H1 (cell line): ENCODE measurements around the gene RFPL2. TPM values are rescaled to one million over a fixed set of nuclear protein-coding genes. Genes with fewer than 3 reads are reported as not detected.

ENCODE experiments used
- CTCF ChIA-PET: fragments of 300-600 bp; sonication (Branson Sonifier 250); formaldehyde crosslinking; loops from one replicate; lab custom pipeline; 2021; ENCODE audit not compliant: partially characterized antibody; lab: Charles Lee
- POLR2A ChIA-PET: fragments of 300-600 bp; sonication (Branson Sonifier 250); formaldehyde crosslinking; loops from one replicate; lab custom pipeline; 2021; ENCODE audit warnings: inconsistent platforms; ENCODE audit not compliant: partially characterized antibody; lab: Charles Lee
- DNase-seq, 2 experiments: peaks; one replicate each; pipeline versions ENCODE4 v3.0.0 to v3.0.0-alpha.2; 2010 to 2022; ENCODE audit warnings: low spot score in 2 of 2, low read depth in 1 of 2, mixed read lengths in 1 of 2
- FAIRE-seq: peaks from 2 replicates; lab custom pipeline; 2011; peaks lifted over from hg19 to GRCh38; lab: Jason Lieb, UNC
- H2AFZ ChIP-seq: 2 replicates; pipeline ENCODE4 v1.8.1; 2012; ENCODE audit warnings: low read length, inconsistent platforms
- H2AK5ac ChIP-seq: 2 replicates; pipeline ENCODE4 v1.6.1; 2013; ENCODE audit warnings: low read depth, low read length
- H2BK120ac ChIP-seq: replicated peaks from 2 replicates; pipeline ENCODE3; 2013; ENCODE audit warnings: low read depth, low read length, inconsistent platforms
- H2BK12ac ChIP-seq: 2 replicates; pipeline ENCODE4 v1.6.1; 2013; ENCODE audit warnings: low read depth, low read length
- H2BK15ac ChIP-seq: 2 replicates; pipeline ENCODE4 v1.6.1; 2013; ENCODE audit warnings: low read length
- H2BK20ac ChIP-seq: 2 replicates; pipeline ENCODE4 v1.6.1; 2013; ENCODE audit warnings: low read length
- H2BK5ac ChIP-seq: 2 replicates; pipeline ENCODE4 v1.6.1; 2013; ENCODE audit warnings: low read depth, low read length
- H3K14ac ChIP-seq: 2 replicates; pipeline ENCODE4 v1.6.1; 2013; ENCODE audit warnings: inconsistent platforms; ENCODE audit not compliant: insufficient read length
- H3K18ac ChIP-seq: 2 replicates; pipeline ENCODE4 v1.6.1; 2013; ENCODE audit warnings: low read length; ENCODE audit errors: extremely low read depth
- H3K23ac ChIP-seq: 2 replicates; pipeline ENCODE4 v1.6.1; 2013; ENCODE audit warnings: inconsistent platforms; ENCODE audit not compliant: insufficient read length
- H3K23me2 ChIP-seq: 2 replicates; pipeline ENCODE4 v1.6.1; 2013; ENCODE audit warnings: low read depth, low read length
- H3K27ac ChIP-seq: 2 replicates; pipeline ENCODE4 v1.6.1; 2011; ENCODE audit warnings: low read depth, low read length, inconsistent platforms
- H3K27me3 ChIP-seq, 4 experiments: replicated peaks in 1 of 4; 1 replicate in 1 of 4; 2 replicates in 3 of 4; pipeline versions ENCODE4 v1.6.1 to v1.8.1; 2011 to 2013; ENCODE audit warnings: low read length in 3 of 4, mild to moderate bottlenecking in 3 of 4, inconsistent platforms in 2 of 4, mixed read lengths in 2 of 4, moderate library complexity in 1 of 4; ENCODE audit not compliant: control insufficient read depth in 3 of 4, insufficient read depth in 3 of 4; ENCODE audit errors: extremely low read depth in 1 of 4
- H3K36me3 ChIP-seq, 4 experiments: 2 replicates each; pipeline versions ENCODE4 v1.6.1 to v1.8.1; 2011 to 2013; ENCODE audit warnings: mild to moderate bottlenecking in 4 of 4, low read length in 3 of 4, moderate library complexity in 2 of 4, control low read depth in 1 of 4, inconsistent platforms in 1 of 4; ENCODE audit not compliant: insufficient read depth in 4 of 4, control insufficient read depth in 2 of 4
- H3K4ac ChIP-seq: replicated peaks from 2 replicates; pipeline ENCODE3; 2013; ENCODE audit warnings: low read length, low read depth, mixed read lengths, inconsistent platforms; ENCODE audit not compliant: insufficient read length
- H3K4me1 ChIP-seq, 4 experiments: replicated peaks in 1 of 4; 1 replicate in 1 of 4; 2 replicates in 3 of 4; pipeline versions ENCODE4 v1.6.1 to v1.8.1; 2011 to 2013; ENCODE audit warnings: low read length in 3 of 4, inconsistent platforms in 2 of 4, mixed read lengths in 1 of 4; ENCODE audit not compliant: insufficient read depth in 4 of 4, control insufficient read depth in 3 of 4
- H3K4me2 ChIP-seq, 2 experiments: 2 replicates each; pipeline versions ENCODE4 v1.6.1 to v1.8.1; 2011 to 2013; ENCODE audit warnings: low read depth in 2 of 2, low read length in 2 of 2, control low read depth in 1 of 2, inconsistent platforms in 1 of 2, mild to moderate bottlenecking in 1 of 2; ENCODE audit not compliant: insufficient read depth in 1 of 2
- H3K4me3 ChIP-seq, 4 experiments: fragments of 200-600, 300-600 bp in 1 of 4; sonication (generic), shearing (Covaris generic), sonication (Bioruptor Twin) in 1 of 4; 2 replicates each; pipeline versions ENCODE4 v1.5.1 to v1.8.1; 2011 to 2016; ENCODE audit warnings: low read length in 4 of 4, low read depth in 3 of 4, control low read depth in 2 of 4, inconsistent platforms in 2 of 4, mild to moderate bottlenecking in 2 of 4, mixed read lengths in 1 of 4, moderate library complexity in 1 of 4; ENCODE audit not compliant: insufficient read depth in 2 of 4; ENCODE audit errors: extremely low read depth in 1 of 4
- H3K56ac ChIP-seq: replicated peaks from 2 replicates; pipeline ENCODE3; 2013; ENCODE audit warnings: low read depth, mild to moderate bottlenecking, mixed read lengths, low read length, inconsistent platforms; ENCODE audit not compliant: insufficient read length
- H3K79me1 ChIP-seq: 2 replicates; pipeline ENCODE4 v1.6.1; 2013; ENCODE audit warnings: low read depth, low read length, control low read depth
- H3K79me2 ChIP-seq, 2 experiments: 2 replicates each; pipeline versions ENCODE4 v1.6.1 to v1.8.1; 2012 to 2013; ENCODE audit warnings: low read length in 2 of 2, mild to moderate bottlenecking in 2 of 2, inconsistent platforms in 1 of 2; ENCODE audit not compliant: insufficient read depth in 2 of 2, control insufficient read depth in 1 of 2
- H3K9ac ChIP-seq, 4 experiments: replicated peaks in 1 of 4; 1 replicate in 1 of 4; 2 replicates in 3 of 4; pipeline versions ENCODE4 v1.6.1 to v1.8.1; 2011 to 2013; ENCODE audit warnings: low read depth in 3 of 4, low read length in 3 of 4, control low read depth in 2 of 4, mild to moderate bottlenecking in 2 of 4, moderate library complexity in 2 of 4, inconsistent platforms in 1 of 4; ENCODE audit errors: extremely low read depth in 1 of 4
- H3K9me3 ChIP-seq, 2 experiments: 2 replicates each; pipeline versions ENCODE4 v1.6.1 to v1.8.1; 2012 to 2013; ENCODE audit warnings: mild to moderate bottlenecking in 2 of 2, moderate library complexity in 2 of 2, control low read depth in 1 of 2, inconsistent platforms in 1 of 2, low read depth in 1 of 2, low read length in 1 of 2, mixed read lengths in 1 of 2; ENCODE audit not compliant: insufficient read depth in 2 of 2
- H4K20me1 ChIP-seq, 2 experiments: replicated peaks in 1 of 2; 2 replicates each; pipeline versions ENCODE3 to v1.8.1; 2011 to 2013; ENCODE audit warnings: inconsistent platforms in 2 of 2, low read length in 2 of 2, mild to moderate bottlenecking in 1 of 2; ENCODE audit not compliant: insufficient read depth in 2 of 2, control insufficient read depth in 1 of 2
- H4K5ac ChIP-seq: 2 replicates; pipeline ENCODE4 v1.6.1; 2013; ENCODE audit warnings: low read length, low read depth, mixed read lengths, inconsistent platforms; ENCODE audit not compliant: insufficient read length
- H4K8ac ChIP-seq: 2 replicates; pipeline ENCODE4 v1.8.0; 2013; ENCODE audit warnings: mild to moderate bottlenecking, moderate library complexity, low read length, inconsistent platforms; ENCODE audit not compliant: insufficient read depth; ENCODE audit errors: extremely low read depth
- H4K91ac ChIP-seq: replicated peaks from 2 replicates; pipeline ENCODE3; 2013; ENCODE audit warnings: low read length, mixed read lengths, inconsistent platforms; ENCODE audit not compliant: insufficient read length
- CEBPB ChIP-seq: IDR thresholded peaks from 2 replicates; pipeline ENCODE4 v1.6.1; 2012; ENCODE audit warnings: low read depth, low read length
- CREB1 ChIP-seq: IDR thresholded peaks from 2 replicates; pipeline ENCODE4 v1.6.1; 2012; ENCODE audit warnings: inconsistent platforms
- KDM5A ChIP-seq: fragments of 200-600 bp; IDR thresholded peaks from 2 replicates; pipeline ENCODE4 v1.7.1; 2012; ENCODE audit warnings: mild to moderate bottlenecking, low read length, inconsistent platforms, mixed read lengths
- RNF2 ChIP-seq: fragments of 200-900, 300-1000 bp; sonication (generic); IDR thresholded peaks from 2 replicates; pipeline ENCODE4 v1.7.1; 2016; ENCODE audit warnings: borderline replicate concordance, low read depth, mild to moderate bottlenecking, antibody characterized with exemption, low read length; ENCODE audit not compliant: poor library complexity, severe bottlenecking; ENCODE audit errors: missing control alignments
- SUZ12 ChIP-seq: fragments of 200-600 bp; sonication (generic); IDR thresholded peaks from 2 replicates; pipeline ENCODE4 v1.6.1; 2012; ENCODE audit warnings: mild to moderate bottlenecking, inconsistent platforms, low read length, moderate library complexity, mixed read lengths
- WGBS, 2 experiments: shearing (Covaris generic) in 1 of 2; methylation state at CpG; one replicate each; pipeline versions ENCODE4 v1.1.6 to v1.1.7; 2013 to 2015; ENCODE audit warnings: low lambda C conversion rate in 2 of 2, mixed read lengths in 2 of 2, inconsistent platforms in 1 of 2, low coverage in 1 of 2, missing lambda C conversion rate in 1 of 2; ENCODE audit not compliant: insufficient replicate concordance in 2 of 2, insufficient coverage in 1 of 2, insufficient read length in 1 of 2; ENCODE audit errors: extremely low coverage in 1 of 2, missing lambda C conversion rate in 1 of 2; 5-methylcytosine and 5-hydroxymethylcytosine counted together
- polyA plus RNA-seq, 7 experiments: library from polyadenylated mRNA; depleted of rRNA in 3 of 7; stranded (reverse) in 5 of 7; unstranded in 2 of 7; fragments of >200 nt in 5 of 7; fragments of 200-250 nt in 2 of 7; gene quantifications; 1 replicate in 5 of 7; 2 replicates in 1 of 7; 4 replicates in 1 of 7; pipeline versions ENCODE4 v1.2.1 to v1.2.3, GENCODE V29; 2011 to 2013; ENCODE audit warnings: missing spikeins in 2 of 7, mixed read lengths in 2 of 7
- total RNA-seq: library from RNA; stranded (reverse); fragmentation: NEBNext Ultra II Directional; extraction: Animal tissue kit (Norgen Biotek cat#: 25700); gene quantifications from 2 replicates; pipeline ENCODE4 v1.2.1, GENCODE V29; 2021
- TF ChIP-seq, protein P1 (sequence below), 3 experiments: IDR thresholded peaks; 1 replicate in 2 of 3; 2 replicates in 1 of 3; pipeline versions ENCODE4 v1.5.1 to v1.6.1; 2011; ENCODE audit warnings: low read length in 3 of 3, mild to moderate bottlenecking in 3 of 3, inconsistent platforms in 2 of 3, low read depth in 1 of 3, moderate library complexity in 1 of 3; ENCODE audit not compliant: insufficient read depth in 1 of 3; ENCODE audit errors: control extremely low read depth in 1 of 3
- TF ChIP-seq, protein P2 (sequence below): IDR thresholded peaks from 2 replicates; pipeline ENCODE4 v1.6.1; 2012; ENCODE audit warnings: inconsistent platforms

RFPL2 gene
- total and polyA plus RNA-seq, 2 of the 8 experiments (the other 6 are each of a cell fraction or from before 2014, with no cell fraction given): 0.15 to 0.19 TPM

DNA sequence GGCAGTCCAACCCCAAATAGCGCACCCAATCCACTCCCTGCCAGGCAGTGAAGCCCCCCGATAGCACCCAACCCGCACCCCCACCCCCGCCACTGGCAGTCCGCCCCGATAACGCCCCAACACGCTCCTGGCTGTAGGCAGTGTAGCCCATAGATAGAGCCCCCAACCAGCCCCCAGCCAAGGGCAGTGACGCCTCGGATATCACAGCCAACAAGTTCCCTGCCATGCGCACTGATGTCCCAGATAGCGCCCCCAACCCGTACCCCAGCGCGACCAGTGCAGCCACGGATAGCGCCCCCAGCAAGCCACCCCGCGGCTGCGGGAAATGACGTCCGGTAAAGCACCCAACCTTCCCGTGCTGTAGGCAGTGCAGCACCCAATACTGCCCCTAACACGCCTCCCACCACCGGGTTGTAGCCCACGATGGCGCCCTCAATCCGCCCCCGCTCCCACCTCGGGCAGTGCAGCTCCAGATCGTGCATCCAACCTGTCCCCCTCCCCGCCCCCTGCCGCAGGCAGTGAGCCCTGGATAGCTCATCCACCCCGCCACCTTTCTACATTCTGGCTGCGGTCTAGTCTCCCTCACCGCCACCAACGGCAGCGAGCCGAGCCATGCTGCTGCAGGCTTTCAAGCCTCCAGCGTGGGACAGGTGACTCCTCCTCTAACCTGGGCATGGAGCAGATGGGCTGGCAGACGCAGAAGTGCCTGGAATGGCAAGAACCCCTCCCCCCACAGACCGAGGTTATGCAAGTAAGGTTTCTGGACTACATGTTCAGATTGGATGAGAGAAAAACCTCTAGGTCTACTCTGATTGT lies 625 bp downstream of the RFPL2 start:
- H3K23me2 ChIP-seq: peaks cover 20% of the 10 kb centered on the region
- H3K23ac ChIP-seq: no peak overlapping the region
- POLR2A ChIA-PET: no interaction called here
- 7% methylated on average over 37 of the region's 42 CpGs; no CpG with 5 or more reads in 1 of the 2 experiments for WGBS, 2 experiments
- H3K27me3 ChIP-seq: peaks cover 19 to 47% (median 41%) of the 10 kb centered on the region in 4 experiments
- peaks cover 0 to 4% of the 10 kb centered on the region in 2 experiments for H4K20me1 ChIP-seq
- H4K5ac ChIP-seq: no peak overlapping the region
- H3K4me1 ChIP-seq: peaks cover 0 to 32% (median 15%) of the 10 kb centered on the region in 4 experiments; a peak in 5 of 7 replicates
- no peak overlapping the region for H2BK20ac ChIP-seq
- no peaks in the 10 kb centered on the region for H3K79me2 ChIP-seq
- H3K9me3 ChIP-seq: no peaks in the 10 kb centered on the region
- no peak overlapping the region; the same call in 1 of the 2 replicates for H3K18ac ChIP-seq
- no peak overlapping the region for H2BK120ac ChIP-seq
- no peak overlapping the region; the same call in 1 of the 2 replicates for H4K8ac ChIP-seq
- no peak overlapping the region; the same call in 1 of the 2 replicates for H2BK12ac ChIP-seq
- 0 out of 2 replicates have a peak overlapping the region, but pooled peaks have one; percentile 16 for H2BK15ac ChIP-seq
- peak overlapping the region; percentile 92 to 98 for H3K4me2 ChIP-seq
- no peak overlapping the region for H2AK5ac ChIP-seq
- DNase-seq: peak in 1 of 2 experiments; percentile 71
- no peak overlapping the region for H4K91ac ChIP-seq
- H3K56ac ChIP-seq: no peak overlapping the region
- no peak overlapping the region; a peak in 1 of 7 replicates for H3K9ac ChIP-seq
- FAIRE-seq: no peak
- no peak overlapping the region for H3K14ac ChIP-seq
- H3K4me3 ChIP-seq: peak overlapping the region; percentile 41 to 61 (median 52)
- CTCF ChIA-PET: interaction anchor here (0.7 to 2.8 kb wide), 7 partner anchors 15 to 1480 kb away, joined by 3 to 14 read pairs (median 3); no protein-coding TSS in a partner anchor
- H3K27ac ChIP-seq: no peak overlapping the region
- H2BK5ac ChIP-seq: no peak overlapping the region
- H3K36me3 ChIP-seq: no peaks in the 10 kb centered on the region
- H3K4ac ChIP-seq: no peak overlapping the region
- H2AFZ ChIP-seq: peak overlapping the region; percentile 80; the same call in 1 of the 2 replicates
- H3K79me1 ChIP-seq: no peaks in the 10 kb centered on the region
- TF ChIP-seq CEBPB (no peak), RNF2 (no peak), SUZ12 (peak; percentile 5; the same call in 1 of the 2 replicates), KDM5A (no peak), CREB1 (peak; percentile 34; the same call in 1 of the 2 replicates)
- TF ChIP-seq, protein P1, sequence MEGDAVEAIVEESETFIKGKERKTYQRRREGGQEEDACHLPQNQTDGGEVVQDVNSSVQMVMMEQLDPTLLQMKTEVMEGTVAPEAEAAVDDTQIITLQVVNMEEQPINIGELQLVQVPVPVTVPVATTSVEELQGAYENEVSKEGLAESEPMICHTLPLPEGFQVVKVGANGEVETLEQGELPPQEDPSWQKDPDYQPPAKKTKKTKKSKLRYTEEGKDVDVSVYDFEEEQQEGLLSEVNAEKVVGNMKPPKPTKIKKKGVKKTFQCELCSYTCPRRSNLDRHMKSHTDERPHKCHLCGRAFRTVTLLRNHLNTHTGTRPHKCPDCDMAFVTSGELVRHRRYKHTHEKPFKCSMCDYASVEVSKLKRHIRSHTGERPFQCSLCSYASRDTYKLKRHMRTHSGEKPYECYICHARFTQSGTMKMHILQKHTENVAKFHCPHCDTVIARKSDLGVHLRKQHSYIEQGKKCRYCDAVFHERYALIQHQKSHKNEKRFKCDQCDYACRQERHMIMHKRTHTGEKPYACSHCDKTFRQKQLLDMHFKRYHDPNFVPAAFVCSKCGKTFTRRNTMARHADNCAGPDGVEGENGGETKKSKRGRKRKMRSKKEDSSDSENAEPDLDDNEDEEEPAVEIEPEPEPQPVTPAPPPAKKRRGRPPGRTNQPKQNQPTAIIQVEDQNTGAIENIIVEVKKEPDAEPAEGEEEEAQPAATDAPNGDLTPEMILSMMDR (IDR thresholded peaks at IDR 0.05; ENCODE audit: control extremely low read depth in 1 of 3, insufficient read depth in 1 of 3, low read depth in 1 of 3, low read length in 3 of 3): peak in 2 of 3 experiments; percentile 13 to 16; a peak in 2 of 4 replicates
- TF ChIP-seq, protein P2, sequence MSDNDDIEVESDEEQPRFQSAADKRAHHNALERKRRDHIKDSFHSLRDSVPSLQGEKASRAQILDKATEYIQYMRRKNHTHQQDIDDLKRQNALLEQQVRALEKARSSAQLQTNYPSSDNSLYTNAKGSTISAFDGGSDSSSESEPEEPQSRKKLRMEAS: 0 out of 2 replicates have a peak, but pooled peaks have one; percentile 46
